Germinal center (tissue), 1 donor: ENCODE data around the gene MAN1A1.
"Not testable (repeated sequence)": the region's sequence is repeated elsewhere in the genome, so short reads cannot be mapped to it uniquely, and the experiment has no call there.

Source experiments
- DNase-seq: peaks from one replicate; pipeline ENCODE4 v3.0.0; 2012; ENCODE audit warnings: mixed read lengths, low spot score

The MAN1A1 gene

GRCh38 chr6:119303164-119303887, 46.2 kb downstream of the MAN1A1 start:
- no peak for DNase-seq

GRCh38 chr6:119301429-119301828, 48.1 kb downstream of the MAN1A1 start:
- DNase-seq: no peak

- DNase-seq: no peak
These were observed 49.9 kb downstream of the MAN1A1 start for GRCh38 chr6:119299694-119300093.

- DNase-seq: no peak
These were observed 52.5 kb downstream of the MAN1A1 start for GRCh38 chr6:119297049-119297448.

GRCh38 chr6:119296036-119297035, 53.2 kb downstream of the MAN1A1 start:
- DNase-seq: no peak

- DNase-seq: no peak
These were observed 54.6 kb downstream of the MAN1A1 start for GRCh38 chr6:119294984-119295383.

- DNase-seq: not testable (repeated sequence)
These were observed 58.5 kb downstream of the MAN1A1 start for GRCh38 chr6:119291060-119291459.

- DNase-seq: no peak
These were observed 59.3 kb downstream of the MAN1A1 start for GRCh38 chr6:119290306-119290705.

- DNase-seq: no peak
These were observed 59.9 kb downstream of the MAN1A1 start for GRCh38 chr6:119289651-119290050.

GRCh38 chr6:119285908-119286625, 63.5 kb downstream of the MAN1A1 start:
- DNase-seq: no peak

- DNase-seq: peak; percentile 27
These were observed 64.6 kb downstream of the MAN1A1 start for GRCh38 chr6:119284861-119285521.

- no peak for DNase-seq
These were observed 65.5 kb downstream of the MAN1A1 start for GRCh38 chr6:119283979-119284545.

GRCh38 chr6:119283214-119283613, 66.3 kb downstream of the MAN1A1 start:
- no peak for DNase-seq

GRCh38 chr6:119280668-119281067, 68.9 kb downstream of the MAN1A1 start:
- no peak for DNase-seq

- no peak for DNase-seq
These were observed 69.5 kb downstream of the MAN1A1 start for GRCh38 chr6:119280080-119280479.

GRCh38 chr6:119278625-119279024, 70.9 kb downstream of the MAN1A1 start:
- DNase-seq: no peak

- no peak for DNase-seq
These were observed 72.5 kb downstream of the MAN1A1 start for GRCh38 chr6:119277052-119277451.

- no peak for DNase-seq
These were observed 73.3 kb downstream of the MAN1A1 start for GRCh38 chr6:119276211-119276610.

- no peak for DNase-seq
These were observed 75.4 kb downstream of the MAN1A1 start for GRCh38 chr6:119274197-119274595.

GRCh38 chr6:119273272-119274196, 76.0 kb downstream of the MAN1A1 start:
- no peak for DNase-seq
